IMR-90 (cell line): ENCODE data around the gene ZDHHC6. TPM values are rescaled to one million over a fixed set of nuclear protein-coding genes. Genes with fewer than 3 reads are reported as not detected.

ENCODE experiments used
- ATAC-seq: fragments of 200-7000 bp; cut with Tn5 transposase; 2 replicates; pipeline ENCODE4 v1.9.1; 2020; ENCODE audit warnings: low read depth, mild to moderate bottlenecking, moderate library complexity
- BruUV-seq: library from RNA; stranded (reverse); fragments of 400-500 nt; replicated peaks from 2 replicates; lab custom pipeline; 2021; lab: Mats Ljungman, UMichigan
- CTCF ChIA-PET: fragments of 300-600 bp; formaldehyde crosslinking; extraction: SDS; loops from one replicate; lab custom pipeline; 2021; ENCODE audit warnings: antibody characterized with exemption; lab: Yijun Ruan, JAX
- POLR2A ChIA-PET: fragments of 300-600 bp; sonication (Branson Sonifier 250); formaldehyde crosslinking; loops from one replicate; lab custom pipeline; 2022; ENCODE audit warnings: antibody characterized with exemption; ENCODE audit not compliant: unreplicated experiment; lab: Charles Lee
- DNase-seq: peaks from one replicate; pipeline ENCODE4 v3.0.0; 2013
- H2AFZ ChIP-seq: replicated peaks from 2 replicates; pipeline ENCODE3; 2013; ENCODE audit warnings: low read length, mild to moderate bottlenecking; ENCODE audit not compliant: poor library complexity
- H2AK5ac ChIP-seq: 2 replicates; pipeline ENCODE4 v1.6.1; 2013; ENCODE audit warnings: low read depth, low read length, inconsistent platforms
- H2AK9ac ChIP-seq: replicated peaks from 2 replicates; pipeline ENCODE3; 2013; ENCODE audit warnings: mild to moderate bottlenecking, low read depth, low read length, moderate library complexity; ENCODE audit not compliant: poor library complexity
- H2BK120ac ChIP-seq: 2 replicates; pipeline ENCODE4 v1.6.1; 2013; ENCODE audit warnings: low read depth, low read length, inconsistent platforms
- H2BK15ac ChIP-seq: 3 replicates; pipeline ENCODE4 v1.6.1; 2013; ENCODE audit warnings: low read depth, low read length, inconsistent platforms
- H2BK20ac ChIP-seq: 2 replicates; pipeline ENCODE4 v1.6.1; 2013; ENCODE audit warnings: low read depth, mild to moderate bottlenecking, inconsistent platforms, low read length, moderate library complexity
- H2BK5ac ChIP-seq: 2 replicates; pipeline ENCODE4 v1.6.1; 2013; ENCODE audit warnings: mild to moderate bottlenecking, low read depth, low read length, inconsistent platforms; ENCODE audit not compliant: poor library complexity, severe bottlenecking
- H3K14ac ChIP-seq: replicated peaks from 2 replicates; pipeline ENCODE4 v1.6.1; 2013; ENCODE audit warnings: low read depth, low read length, inconsistent platforms
- H3K18ac ChIP-seq: 2 replicates; pipeline ENCODE4 v1.6.1; 2013; ENCODE audit warnings: low read depth, low read length, control low read depth
- H3K23ac ChIP-seq: 2 replicates; pipeline ENCODE4 v1.6.1; 2013; ENCODE audit warnings: low read depth, low read length, inconsistent platforms
- H3K27ac ChIP-seq: 2 replicates; pipeline ENCODE4 v1.5.1; 2013; ENCODE audit warnings: mild to moderate bottlenecking, control low read depth, low read length; ENCODE audit not compliant: insufficient read depth
- H3K27me3 ChIP-seq: 2 replicates; pipeline ENCODE4 v1.6.1; 2013; ENCODE audit warnings: low read length; ENCODE audit not compliant: control insufficient read depth, insufficient read depth
- H3K36me3 ChIP-seq: 2 replicates; pipeline ENCODE4 v1.6.1; 2013; ENCODE audit warnings: low read length, mixed read lengths; ENCODE audit not compliant: control insufficient read depth, insufficient read depth
- H3K4ac ChIP-seq: 2 replicates; pipeline ENCODE4 v1.6.1; 2013; ENCODE audit warnings: low read depth, low read length, inconsistent platforms
- H3K4me1 ChIP-seq: 2 replicates; pipeline ENCODE4 v1.6.1; 2013; ENCODE audit warnings: low read length, mixed read lengths; ENCODE audit not compliant: control insufficient read depth, insufficient read depth
- H3K4me2 ChIP-seq: 2 replicates; pipeline ENCODE4 v1.6.1; 2013; ENCODE audit warnings: low read depth, mild to moderate bottlenecking, control low read depth, low read length, moderate library complexity
- H3K4me3 ChIP-seq: 2 replicates; pipeline ENCODE4 v1.5.1; 2013; ENCODE audit warnings: low read depth, mild to moderate bottlenecking, control low read depth, low read length, moderate library complexity; ENCODE audit not compliant: insufficient read depth
- H3K56ac ChIP-seq: 2 replicates; pipeline ENCODE4 v1.6.1; 2013; ENCODE audit warnings: low read length, inconsistent platforms; ENCODE audit not compliant: insufficient read depth; ENCODE audit errors: extremely low read depth
- H3K79me1 ChIP-seq, 2 experiments: 2 replicates each; pipeline ENCODE4 v1.6.1; 2013; ENCODE audit warnings: low read length in 2 of 2, inconsistent platforms in 1 of 2, low read depth in 1 of 2
- H3K9ac ChIP-seq: 2 replicates; pipeline ENCODE4 v1.6.1; 2013; ENCODE audit warnings: low read depth, low read length, control low read depth
- H3K9me1 ChIP-seq: 2 replicates; pipeline ENCODE4 v1.6.1; 2013; ENCODE audit warnings: low read length, inconsistent platforms; ENCODE audit not compliant: insufficient read depth
- H3K9me3 ChIP-seq: 2 replicates; pipeline ENCODE4 v1.6.1; 2013; ENCODE audit warnings: low read length; ENCODE audit not compliant: control insufficient read depth, insufficient read depth
- H4K20me1 ChIP-seq: 2 replicates; pipeline ENCODE4 v1.6.1; 2013; ENCODE audit warnings: low read length, inconsistent platforms; ENCODE audit not compliant: insufficient read depth
- H4K5ac ChIP-seq: 2 replicates; pipeline ENCODE4 v1.6.1; 2013; ENCODE audit warnings: mild to moderate bottlenecking, low read depth, low read length, control low read depth
- H4K8ac ChIP-seq, 2 experiments: 2 replicates each; pipeline ENCODE4 v1.6.1; 2013; ENCODE audit warnings: low read depth in 2 of 2, low read length in 2 of 2, control low read depth in 1 of 2, inconsistent platforms in 1 of 2
- H4K91ac ChIP-seq: 2 replicates; pipeline ENCODE4 v1.6.1; 2013; ENCODE audit warnings: low read depth, low read length, inconsistent platforms; ENCODE audit not compliant: insufficient read depth
- BHLHE40 ChIP-seq: fragments of 150-350 bp; IDR thresholded peaks from 2 replicates; pipeline ENCODE4 v1.6.1; 2016; ENCODE audit warnings: mild to moderate bottlenecking, low read depth, low read length
- CEBPB ChIP-seq: IDR thresholded peaks from 2 replicates; pipeline ENCODE4 v1.6.1; 2012; ENCODE audit warnings: low read depth, low read length, improper control_type of control experiment
- CTCF ChIP-seq: conservative IDR thresholded peaks from 2 replicates; pipeline ENCODE4 v1.5.1; 2012; ENCODE audit warnings: mild to moderate bottlenecking, low read depth, low read length, improper control_type of control experiment
- ELK1 ChIP-seq: fragments of 150-350 bp; IDR thresholded peaks from 2 replicates; pipeline ENCODE4 v1.6.1; 2016; ENCODE audit warnings: low read depth, mild to moderate bottlenecking, low read length, moderate library complexity, borderline replicate concordance
- FOS ChIP-seq: fragments of 150-350 bp; IDR thresholded peaks from 2 replicates; pipeline ENCODE4 v1.6.1; 2016; ENCODE audit warnings: low read depth, low read length
- MAFK ChIP-seq: IDR thresholded peaks from 2 replicates; pipeline ENCODE4 v1.6.1; 2012; ENCODE audit warnings: low read depth, low read length, improper control_type of control experiment
- MAZ ChIP-seq: IDR thresholded peaks from 2 replicates; pipeline ENCODE4 v1.6.1; 2012; ENCODE audit warnings: low read depth, mild to moderate bottlenecking, low read length, improper control_type of control experiment, moderate library complexity, borderline replicate concordance
- MXI1 ChIP-seq: IDR thresholded peaks from 2 replicates; pipeline ENCODE4 v1.6.1; 2012; ENCODE audit warnings: low read depth, mild to moderate bottlenecking, low read length, moderate library complexity, borderline replicate concordance
- NFE2L2 ChIP-seq: fragments of 150-350 bp; IDR thresholded peaks from 2 replicates; pipeline ENCODE4 v1.6.1; 2016; ENCODE audit warnings: low read depth, mild to moderate bottlenecking, low read length
- POLR2A ChIP-seq: IDR thresholded peaks from 2 replicates; pipeline ENCODE4 v1.6.1; 2012; ENCODE audit warnings: mild to moderate bottlenecking, low read depth, low read length
- RCOR1 ChIP-seq: IDR thresholded peaks from 2 replicates; pipeline ENCODE4 v1.6.1; 2012; ENCODE audit warnings: mild to moderate bottlenecking, low read length, improper control_type of control experiment; ENCODE audit not compliant: insufficient replicate concordance
- RFX5 ChIP-seq: IDR thresholded peaks from 2 replicates; pipeline ENCODE4 v1.8.0; 2012; ENCODE audit warnings: low read depth, mild to moderate bottlenecking, low read length, moderate library complexity
- SMC3 ChIP-seq: fragments of 150-350 bp; IDR thresholded peaks from 2 replicates; pipeline ENCODE4 v1.6.1; 2016; ENCODE audit warnings: low read depth, mild to moderate bottlenecking, antibody characterized with exemption, low read length, moderate library complexity
- WGBS, 2 experiments: methylation state at CpG; one replicate each; pipeline versions ENCODE4 v1.1.5 to v1.1.7; 2013; ENCODE audit warnings: missing lambda C conversion rate in 2 of 2; ENCODE audit not compliant: insufficient read length in 1 of 2; ENCODE audit errors: extremely low coverage in 2 of 2; 5-methylcytosine and 5-hydroxymethylcytosine counted together
- dilution Hi-C: fragments of 300-500 bp; cut with HindIII; formaldehyde crosslinking; loops from one replicate; pipeline ENCODE4 v1.14.3; 2018; ENCODE audit warnings: low sequenced_read_pairs; ENCODE audit not compliant: unreplicated experiment
- in situ Hi-C: fragments of 300-500 bp; cut with MboI; formaldehyde crosslinking; loops from 3 replicates; pipeline ENCODE4 v1.14.3; 2019; ENCODE audit warnings: low sequenced_read_pairs, inconsistent platforms, mixed read lengths
- intact Hi-C: fragments of 100-400 bp; cut with micrococcal nuclease; formaldehyde crosslinking; loops from 2 replicates; pipeline ENCODE4 v1.10.0; 2022
- polyA plus RNA-seq, 3 experiments: library from polyadenylated mRNA; depleted of rRNA; stranded (reverse); fragments of >200 nt; gene quantifications; 2 replicates each; pipeline ENCODE4 v1.2.3, GENCODE V29; 2012; ENCODE audit warnings: low replicate concordance in 1 of 3
- total RNA-seq: library from RNA; depleted of rRNA; stranded (reverse); fragments of >200 nt; gene quantifications from 2 replicates; pipeline ENCODE4 v1.2.3, GENCODE V29; 2012
- TF ChIP-seq, protein P1 (sequence below): fragments of 150-350 bp; IDR thresholded peaks from 2 replicates; pipeline ENCODE4 v1.6.1; 2017; ENCODE audit warnings: mild to moderate bottlenecking, antibody characterized with exemption, low read length, low read depth

ZDHHC6 gene
- total and polyA plus RNA-seq, 2 of the 4 experiments (the other 2 are of a cell fraction) = 17.4 to 21.6 TPM

- no peak overlapping the region for H3K4ac ChIP-seq
- H4K5ac ChIP-seq = no peak overlapping the region
- no peaks in the 10 kb centered on the region for H3K9me3 ChIP-seq
- POLR2A ChIA-PET = no interaction called here
- no peak overlapping the region for H2AFZ ChIP-seq
- H2AK5ac ChIP-seq = peak overlapping the region; percentile 13; the same call in 1 of the 2 replicates
- no peak overlapping the region for H2AK9ac ChIP-seq
- H4K8ac ChIP-seq = no peak overlapping the region
- dilution Hi-C loops (no loop called here), intact Hi-C loops (no loop called here), in situ Hi-C loops (no loop called here)
- no peak overlapping the region for H3K27ac ChIP-seq
- no peak overlapping the region for H3K23ac ChIP-seq
- no peak overlapping the region for H4K91ac ChIP-seq
- no peak overlapping the region for H3K4me2 ChIP-seq
- H3K9ac ChIP-seq = no peak overlapping the region
- no peaks in the 10 kb centered on the region for H3K9me1 ChIP-seq
- no peak for ATAC-seq
- H3K18ac ChIP-seq = no peak overlapping the region
- no peak overlapping the region for H3K14ac ChIP-seq
- DNase-seq = no peak
- TF ChIP-seq BHLHE40 (no peak), ELK1 (no peak), NFE2L2 (no peak), CEBPB (no peak), MAZ (no peak), MXI1 (no peak), RFX5 (no peak), SMC3 (no peak), MAFK (no peak), RCOR1 (no peak), CTCF (no peak), POLR2A (no peak), FOS (no peak)
- TF ChIP-seq, protein P1, sequence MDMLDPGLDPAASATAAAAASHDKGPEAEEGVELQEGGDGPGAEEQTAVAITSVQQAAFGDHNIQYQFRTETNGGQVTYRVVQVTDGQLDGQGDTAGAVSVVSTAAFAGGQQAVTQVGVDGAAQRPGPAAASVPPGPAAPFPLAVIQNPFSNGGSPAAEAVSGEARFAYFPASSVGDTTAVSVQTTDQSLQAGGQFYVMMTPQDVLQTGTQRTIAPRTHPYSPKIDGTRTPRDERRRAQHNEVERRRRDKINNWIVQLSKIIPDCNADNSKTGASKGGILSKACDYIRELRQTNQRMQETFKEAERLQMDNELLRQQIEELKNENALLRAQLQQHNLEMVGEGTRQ = no peak
- no peak overlapping the region for H2BK15ac ChIP-seq
- BruUV-seq = no TSS peak
- WGBS, 2 experiments = no CpG with 5 or more reads among the region's 9 CpGs
- H3K4me3 ChIP-seq = no peak overlapping the region
- H2BK120ac ChIP-seq = no peak overlapping the region; the same call in 1 of the 2 replicates
- H4K20me1 ChIP-seq = no peaks in the 10 kb centered on the region
- no peak overlapping the region for H2BK20ac ChIP-seq
- H3K36me3 ChIP-seq = no peaks in the 10 kb centered on the region; the same call in 1 of the 2 replicates
- peaks cover 4% of the 10 kb centered on the region; the same call in 1 of the 2 replicates for H3K4me1 ChIP-seq
- H2BK5ac ChIP-seq = no peak overlapping the region
- CTCF ChIA-PET = interaction anchor here (1.1 kb wide), 1 partner anchor 147 kb away, joined by 3 read pairs; no protein-coding TSS in a partner anchor
- H3K27me3 ChIP-seq = no peaks in the 10 kb centered on the region
- no peaks in the 10 kb centered on the region for H3K79me1 ChIP-seq
- no peak overlapping the region for H3K56ac ChIP-seq
Observed at GRCh38 chr10:112382515-112383235, 64.0 kb downstream of the ZDHHC6 start.
